ENCODE data around the gene CYP39A1. TPM values are rescaled to one million over a fixed set of nuclear protein-coding genes. Genes with fewer than 3 reads are reported as not detected.

The CYP39A1 gene
- total and polyA plus RNA-seq, 10 of the 15 experiments (the other 5 are each of a cell fraction or from before 2014, with no cell fraction given) = not detected

DNA sequence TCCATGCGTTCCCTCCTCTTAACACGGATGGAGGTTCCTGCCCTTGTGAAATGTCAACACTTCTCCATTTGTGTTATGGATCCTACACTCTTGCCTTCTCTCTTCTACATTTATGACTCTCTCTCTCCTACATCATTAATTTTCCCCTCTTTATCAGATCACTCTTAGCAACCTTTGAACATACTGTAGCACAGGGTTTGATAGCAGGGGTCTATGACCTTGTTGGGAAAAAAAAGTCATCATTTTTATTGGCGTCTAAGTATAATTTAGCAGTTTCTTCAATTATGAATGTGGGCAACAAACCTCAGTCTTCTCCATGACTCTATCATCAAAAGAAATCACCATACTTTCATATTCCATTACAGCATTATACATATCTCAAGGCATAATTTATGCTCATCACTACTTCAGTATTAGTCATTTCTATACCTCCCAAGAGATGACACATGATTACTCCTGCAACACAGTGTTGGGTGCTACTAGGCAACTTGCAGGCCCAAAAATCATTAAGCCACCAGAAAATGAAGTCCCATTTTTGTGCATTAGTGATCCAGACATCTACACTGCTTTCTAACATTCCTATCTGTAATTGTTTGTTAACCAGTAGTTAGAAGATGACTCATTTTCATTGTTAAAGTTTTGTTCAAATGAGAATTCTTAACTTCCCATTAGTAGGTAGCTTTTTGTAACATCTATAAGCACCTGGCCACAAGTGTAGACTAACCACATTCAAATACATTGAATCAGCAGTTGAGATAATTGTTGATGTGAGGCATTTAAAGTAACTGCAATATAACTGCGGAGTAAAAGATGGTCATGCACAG is 9.5 kb downstream of the CYP39A1 start:
- Histone ChIP-seq H2AFZ (ENCODE audit: control insufficient read depth, low read depth, low read length) (no peak overlapping the region), H3K27ac (ENCODE audit: control insufficient read depth, insufficient read depth) (no peak overlapping the region), H3K9ac (ENCODE audit: control insufficient read depth, insufficient read depth, low read length) (no peak overlapping the region), H3K4me1 (ENCODE audit: control insufficient read depth, insufficient read depth, low read length) (no peaks in the 10 kb centered on the region), H3K27me3 (replicated peaks in 1 of 2; ENCODE audit: control insufficient read depth in 2 of 2, insufficient read depth in 2 of 2, low read length in 1 of 2) (no peaks in the 10 kb centered on the region; a peak in 1 of 4 replicates), H3K9me3 (replicated peaks; ENCODE audit: control insufficient read depth, insufficient read depth, low read length) (no peaks in the 10 kb centered on the region), H3K79me2 (ENCODE audit: control insufficient read depth, insufficient read depth, low read length) (no peaks in the 10 kb centered on the region), H3K36me3 (ENCODE audit: control insufficient read depth in 2 of 2, insufficient read depth in 2 of 2, low read length in 1 of 2) (no peaks in the 10 kb centered on the region), H4K20me1 (ENCODE audit: control insufficient read depth, insufficient read depth) (no peaks in the 10 kb centered on the region), H3K4me2 (ENCODE audit: control insufficient read depth, insufficient read depth) (no peak overlapping the region), H3K4me3 (no peak overlapping the region)
- in situ Hi-C loops (cut with MboI) (loop anchor here (25.0 kb wide), 1 partner anchor 556 kb away; no protein-coding TSS in a partner anchor), intact Hi-C loops (cut with micrococcal nuclease; ENCODE audit: unreplicated experiment) (no loop called here)
- ChIA-PET CTCF (no interaction called here), RAD21 (ENCODE audit: unreplicated experiment) (no interaction called here), SMC1A (ENCODE audit: uncharacterized antibody, unreplicated experiment) (no interaction called here), POLR2A (no interaction called here)
- no TSS peak for BruUV-seq (replicated peaks)
- TF ChIP-seq, protein P1, sequence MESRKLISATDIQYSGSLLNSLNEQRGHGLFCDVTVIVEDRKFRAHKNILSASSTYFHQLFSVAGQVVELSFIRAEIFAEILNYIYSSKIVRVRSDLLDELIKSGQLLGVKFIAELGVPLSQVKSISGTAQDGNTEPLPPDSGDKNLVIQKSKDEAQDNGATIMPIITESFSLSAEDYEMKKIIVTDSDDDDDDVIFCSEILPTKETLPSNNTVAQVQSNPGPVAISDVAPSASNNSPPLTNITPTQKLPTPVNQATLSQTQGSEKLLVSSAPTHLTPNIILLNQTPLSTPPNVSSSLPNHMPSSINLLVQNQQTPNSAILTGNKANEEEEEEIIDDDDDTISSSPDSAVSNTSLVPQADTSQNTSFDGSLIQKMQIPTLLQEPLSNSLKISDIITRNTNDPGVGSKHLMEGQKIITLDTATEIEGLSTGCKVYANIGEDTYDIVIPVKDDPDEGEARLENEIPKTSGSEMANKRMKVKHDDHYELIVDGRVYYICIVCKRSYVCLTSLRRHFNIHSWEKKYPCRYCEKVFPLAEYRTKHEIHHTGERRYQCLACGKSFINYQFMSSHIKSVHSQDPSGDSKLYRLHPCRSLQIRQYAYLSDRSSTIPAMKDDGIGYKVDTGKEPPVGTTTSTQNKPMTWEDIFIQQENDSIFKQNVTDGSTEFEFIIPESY (IDR thresholded peaks at IDR 0.05) = no peak
- TF ChIP-seq, protein P2, sequence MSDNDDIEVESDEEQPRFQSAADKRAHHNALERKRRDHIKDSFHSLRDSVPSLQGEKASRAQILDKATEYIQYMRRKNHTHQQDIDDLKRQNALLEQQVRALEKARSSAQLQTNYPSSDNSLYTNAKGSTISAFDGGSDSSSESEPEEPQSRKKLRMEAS (IDR thresholded peaks at IDR 0.05; ENCODE audit: low read depth, low read length) = no peak
- TF ChIP-seq ZSCAN29 (IDR thresholded peaks at IDR 0.05) (no peak), PML (IDR thresholded peaks at IDR 0.05; ENCODE audit: low read length) (no peak), NRF1 (conservative IDR thresholded peaks at IDR 0.05; ENCODE audit: low read depth, low read length) (no peak), EP300 (IDR thresholded peaks at IDR 0.05; ENCODE audit: borderline replicate concordance in 1 of 2, control insufficient read depth in 1 of 2, low read depth in 2 of 2, low read length in 2 of 2) (no peak)
- TF ChIP-seq, protein P3, sequence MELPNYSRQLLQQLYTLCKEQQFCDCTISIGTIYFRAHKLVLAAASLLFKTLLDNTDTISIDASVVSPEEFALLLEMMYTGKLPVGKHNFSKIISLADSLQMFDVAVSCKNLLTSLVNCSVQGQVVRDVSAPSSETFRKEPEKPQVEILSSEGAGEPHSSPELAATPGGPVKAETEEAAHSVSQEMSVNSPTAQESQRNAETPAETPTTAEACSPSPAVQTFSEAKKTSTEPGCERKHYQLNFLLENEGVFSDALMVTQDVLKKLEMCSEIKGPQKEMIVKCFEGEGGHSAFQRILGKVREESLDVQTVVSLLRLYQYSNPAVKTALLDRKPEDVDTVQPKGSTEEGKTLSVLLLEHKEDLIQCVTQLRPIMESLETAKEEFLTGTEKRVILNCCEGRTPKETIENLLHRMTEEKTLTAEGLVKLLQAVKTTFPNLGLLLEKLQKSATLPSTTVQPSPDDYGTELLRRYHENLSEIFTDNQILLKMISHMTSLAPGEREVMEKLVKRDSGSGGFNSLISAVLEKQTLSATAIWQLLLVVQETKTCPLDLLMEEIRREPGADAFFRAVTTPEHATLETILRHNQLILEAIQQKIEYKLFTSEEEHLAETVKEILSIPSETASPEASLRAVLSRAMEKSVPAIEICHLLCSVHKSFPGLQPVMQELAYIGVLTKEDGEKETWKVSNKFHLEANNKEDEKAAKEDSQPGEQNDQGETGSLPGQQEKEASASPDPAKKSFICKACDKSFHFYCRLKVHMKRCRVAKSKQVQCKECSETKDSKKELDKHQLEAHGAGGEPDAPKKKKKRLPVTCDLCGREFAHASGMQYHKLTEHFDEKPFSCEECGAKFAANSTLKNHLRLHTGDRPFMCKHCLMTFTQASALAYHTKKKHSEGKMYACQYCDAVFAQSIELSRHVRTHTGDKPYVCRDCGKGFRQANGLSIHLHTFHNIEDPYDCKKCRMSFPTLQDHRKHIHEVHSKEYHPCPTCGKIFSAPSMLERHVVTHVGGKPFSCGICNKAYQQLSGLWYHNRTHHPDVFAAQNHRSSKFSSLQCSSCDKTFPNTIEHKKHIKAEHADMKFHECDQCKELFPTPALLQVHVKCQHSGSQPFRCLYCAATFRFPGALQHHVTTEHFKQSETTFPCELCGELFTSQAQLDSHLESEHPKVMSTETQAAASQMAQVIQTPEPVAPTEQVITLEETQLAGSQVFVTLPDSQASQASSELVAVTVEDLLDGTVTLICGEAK (IDR thresholded peaks at IDR 0.05; ENCODE audit: borderline replicate concordance) = no peak
- TF ChIP-seq, protein P4, sequence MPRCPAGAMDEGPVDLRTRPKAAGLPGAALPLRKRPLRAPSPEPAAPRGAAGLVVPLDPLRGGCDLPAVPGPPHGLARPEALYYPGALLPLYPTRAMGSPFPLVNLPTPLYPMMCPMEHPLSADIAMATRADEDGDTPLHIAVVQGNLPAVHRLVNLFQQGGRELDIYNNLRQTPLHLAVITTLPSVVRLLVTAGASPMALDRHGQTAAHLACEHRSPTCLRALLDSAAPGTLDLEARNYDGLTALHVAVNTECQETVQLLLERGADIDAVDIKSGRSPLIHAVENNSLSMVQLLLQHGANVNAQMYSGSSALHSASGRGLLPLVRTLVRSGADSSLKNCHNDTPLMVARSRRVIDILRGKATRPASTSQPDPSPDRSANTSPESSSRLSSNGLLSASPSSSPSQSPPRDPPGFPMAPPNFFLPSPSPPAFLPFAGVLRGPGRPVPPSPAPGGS (IDR thresholded peaks at IDR 0.05; ENCODE audit: borderline replicate concordance, insufficient read depth, low read depth, low read length, poor library complexity, severe bottlenecking) = no peak
- 25% methylated on average over 4 of the region's 4 CpGs for WGBS (ENCODE audit: insufficient coverage, insufficient replicate concordance, low lambda C conversion rate, missing lambda C conversion rate)
- FAIRE-seq (no peak), DNase-seq (ENCODE audit: low read depth, low spot score) (no peak), ATAC-seq (no peak)

Measured in GM12878 (cell line).